GM23338 (cell line): ENCODE results near the gene CDR2L. TPM values are rescaled to one million over a fixed set of nuclear protein-coding genes. Genes with fewer than 3 reads are reported as not detected.

Experiments used
- ATAC-seq: fragments of 200-7000 bp; cut with Tn5 transposase; 3 replicates; pipeline ENCODE4 v1.9.1; 2020
- DNase-seq: peaks from one replicate; pipeline ENCODE4 v3.0.0-alpha.2; 2015; ENCODE audit warnings: low spot score
- H2AFZ ChIP-seq: fragments of 200-600 bp; sonication (generic); 2 replicates; pipeline ENCODE4 v1.8.0; 2016; ENCODE audit warnings: antibody characterized with exemption, mild to moderate bottlenecking, moderate library complexity
- H3F3A ChIP-seq: fragments of 200-600 bp; sonication (generic); replicated peaks from 2 replicates; pipeline ENCODE4 v1.8.0; 2017; ENCODE audit warnings: antibody characterized with exemption, mixed run types, low read depth
- H3K27ac ChIP-seq: fragments of 200-600 bp; sonication (generic); 2 replicates; pipeline ENCODE4 v1.6.1; 2016; ENCODE audit warnings: low read depth
- H3K27me3 ChIP-seq: fragments of 200-600 bp; sonication (generic); 2 replicates; pipeline ENCODE4 v1.8.0; 2016; ENCODE audit warnings: mild to moderate bottlenecking, mixed run types, moderate library complexity; ENCODE audit not compliant: insufficient read depth
- H3K36me3 ChIP-seq: fragments of 200-600 bp; sonication (generic); 2 replicates; pipeline ENCODE4 v1.8.0; 2016; ENCODE audit warnings: mild to moderate bottlenecking; ENCODE audit not compliant: insufficient read depth
- H3K4me1 ChIP-seq: fragments of 200-600 bp; sonication (generic); 2 replicates; pipeline ENCODE4 v1.8.0; 2016; ENCODE audit warnings: mild to moderate bottlenecking, moderate library complexity; ENCODE audit not compliant: insufficient read depth
- H3K4me2 ChIP-seq: fragments of 200-600 bp; sonication (generic); 2 replicates; pipeline ENCODE4 v1.7.1; 2017; ENCODE audit warnings: mixed run types
- H3K4me3 ChIP-seq: fragments of 200-600 bp; sonication (generic); 2 replicates; pipeline ENCODE4 v1.6.1; 2016; ENCODE audit warnings: mixed run types
- H3K79me2 ChIP-seq: fragments of 200-600 bp; sonication (generic); replicated peaks from 2 replicates; pipeline ENCODE4 v1.8.0; 2017; ENCODE audit warnings: mild to moderate bottlenecking; ENCODE audit not compliant: insufficient read depth
- H3K9me2 ChIP-seq: fragments of 200-600 bp; sonication (generic); 2 replicates; pipeline ENCODE4 v1.8.0; 2017; ENCODE audit not compliant: insufficient read depth
- H4K20me1 ChIP-seq: fragments of 200-600 bp; sonication (generic); replicated peaks from 2 replicates; pipeline ENCODE4 v1.8.0; 2017; ENCODE audit warnings: mild to moderate bottlenecking; ENCODE audit not compliant: insufficient read depth
- H3K27ac Mint-ChIP-seq: 2 replicates; pipeline ENCODE4 v1.8.0; 2020; ENCODE audit warnings: inconsistent platforms, mild to moderate bottlenecking, moderate library complexity, mixed read lengths
- H3K27me3 Mint-ChIP-seq: 3 replicates; pipeline ENCODE4 v1.8.0; 2022; ENCODE audit warnings: low read depth, mild to moderate bottlenecking, moderate library complexity, mixed read lengths, inconsistent platforms; ENCODE audit not compliant: insufficient read depth, poor library complexity
- H3K36me3 Mint-ChIP-seq: 3 replicates; pipeline ENCODE4 v1.8.0; 2021; ENCODE audit warnings: low read depth, mild to moderate bottlenecking, inconsistent platforms, moderate library complexity, mixed read lengths
- H3K4me1 Mint-ChIP-seq: 3 replicates; pipeline ENCODE4 v1.8.0; 2020; ENCODE audit warnings: mild to moderate bottlenecking, inconsistent platforms, mixed read lengths
- H3K4me3 Mint-ChIP-seq: 3 replicates; pipeline ENCODE4 v1.8.0; 2021; ENCODE audit warnings: moderate library complexity, mild to moderate bottlenecking, inconsistent platforms, mixed read lengths
- H3K9me3 Mint-ChIP-seq: 3 replicates; pipeline ENCODE4 v1.8.0; 2020; ENCODE audit warnings: moderate library complexity, mild to moderate bottlenecking, inconsistent platforms, mixed read lengths
- CREB1 ChIP-seq: fragments of 250-450 bp; sonication (Bioruptor Pico); IDR thresholded peaks from 2 replicates; pipeline ENCODE4 v1.5.0; 2020; ENCODE audit warnings: low read depth, mild to moderate bottlenecking, moderate library complexity
- EZH2 ChIP-seq: fragments of 200-600 bp; sonication (generic); IDR thresholded peaks from one replicate; pipeline ENCODE4 v1.8.0; 2017; ENCODE audit warnings: antibody characterized with exemption, mild to moderate bottlenecking, low read depth; ENCODE audit not compliant: unreplicated experiment
- EZH2phosphoT487 ChIP-seq: fragments of 200-600 bp; sonication (generic); IDR thresholded peaks from one replicate; pipeline ENCODE4 v1.8.1; 2018; ENCODE audit warnings: antibody characterized with exemption; ENCODE audit not compliant: unreplicated experiment
- JUNB ChIP-seq: IDR thresholded peaks from one replicate; pipeline ENCODE4 v1.6.1; 2016; ENCODE audit warnings: antibody characterized with exemption; ENCODE audit not compliant: unreplicated experiment
- NANOG ChIP-seq: IDR thresholded peaks from 2 replicates; pipeline ENCODE4 v1.6.1; 2016; ENCODE audit warnings: antibody characterized with exemption, borderline replicate concordance
- POLR2AphosphoS5 ChIP-seq: IDR thresholded peaks from 2 replicates; pipeline ENCODE4 v1.6.1; 2016; ENCODE audit warnings: antibody characterized with exemption, low read depth
- STAT1 ChIP-seq: IDR thresholded peaks from one replicate; pipeline ENCODE4 v1.6.1; 2016; ENCODE audit warnings: antibody characterized with exemption; ENCODE audit not compliant: unreplicated experiment
- ZNF114 ChIP-seq: fragments of 250-450 bp; sonication (Bioruptor Pico); IDR thresholded peaks from 2 replicates; pipeline ENCODE4 v1.5.0; 2020; ENCODE audit warnings: mild to moderate bottlenecking, moderate library complexity
- ZNF331 ChIP-seq: fragments of 250-450 bp; sonication (Bioruptor Pico); IDR thresholded peaks from 2 replicates; pipeline ENCODE4 v1.5.0; 2020; ENCODE audit warnings: low read depth, mild to moderate bottlenecking, moderate library complexity
- polyA plus RNA-seq: library from polyadenylated mRNA; unstranded; fragments of >200 nt; fragmentation: Nextera tagmentation; extraction: Ambion mirVana; gene quantifications from 2 replicates; pipeline ENCODE4 v1.2.1, GENCODE V29; 2016
- total RNA-seq: library from RNA; depleted of rRNA; stranded (reverse); fragments of >200 nt; shearing (Covaris generic); gene quantifications from 2 replicates; pipeline ENCODE4 v1.2.3, GENCODE V29; 2014
- TF ChIP-seq, protein P1 (sequence below): fragments of 250-450 bp; sonication (Bioruptor Pico); IDR thresholded peaks from 2 replicates; pipeline ENCODE4 v1.5.0; 2020; ENCODE audit warnings: mild to moderate bottlenecking, moderate library complexity
- TF ChIP-seq, protein P2 (sequence below), 2 experiments: fragments of 200-600 bp in 1 of 2; sonication (generic) in 1 of 2; conservative IDR thresholded peaks; 2 replicates each; pipeline versions ENCODE4 v1.5.1 to v1.6.1; 2016 to 2017; ENCODE audit warnings: antibody characterized with exemption in 2 of 2, low read depth in 2 of 2, mild to moderate bottlenecking in 2 of 2, moderate library complexity in 1 of 2
- TF ChIP-seq, protein P3 (sequence below): IDR thresholded peaks from one replicate; pipeline ENCODE4 v1.6.1; 2018; ENCODE audit warnings: antibody characterized with exemption; ENCODE audit not compliant: unreplicated experiment
- TF ChIP-seq, protein P4 (sequence below): IDR thresholded peaks from 2 replicates; pipeline ENCODE4 v1.6.1; 2016; ENCODE audit warnings: antibody characterized with exemption

Gene CDR2L
- total and polyA plus RNA-seq, 2 experiments from 2014 or later = 17.7 to 35.8 TPM

DNA sequence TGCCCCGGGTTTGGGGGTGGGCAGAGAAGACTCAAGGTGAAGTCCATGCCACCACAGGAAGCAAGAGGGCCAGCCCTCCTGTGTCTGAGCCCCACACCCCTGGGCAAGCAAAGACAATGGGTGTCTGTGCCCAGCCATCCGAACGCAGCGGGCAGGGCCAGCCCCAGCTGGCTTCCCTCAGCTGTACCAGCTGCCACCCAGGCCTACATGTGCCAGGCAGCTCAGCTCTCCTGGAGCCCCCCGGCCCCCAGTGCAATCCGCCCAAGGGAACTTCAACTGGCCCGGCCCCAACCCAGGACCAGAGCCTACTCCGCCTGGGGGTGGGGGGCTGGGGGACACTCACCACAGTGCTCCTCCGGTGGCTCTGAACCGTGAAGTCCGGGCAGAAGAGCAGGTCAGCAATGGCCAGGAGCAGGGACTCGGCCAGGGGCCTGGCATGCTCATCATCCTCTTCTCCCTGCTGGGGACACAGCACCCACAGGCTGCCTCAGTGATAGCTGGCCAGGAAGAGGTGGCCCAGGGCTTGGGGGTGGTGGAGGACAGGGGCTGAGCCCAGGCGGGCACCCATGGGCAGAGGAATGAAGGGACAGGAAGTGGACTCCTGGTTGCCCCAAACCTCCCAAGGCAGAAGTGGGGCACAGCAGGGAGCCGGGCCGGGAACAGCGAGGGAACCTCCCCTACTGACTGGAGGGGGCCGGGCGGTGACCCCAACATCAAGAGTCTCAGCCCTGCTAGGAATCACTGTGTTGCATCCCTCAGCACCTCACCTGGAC lies 24.6 kb upstream of the CDR2L start:
- ATAC-seq = no peak
- no peak overlapping the region for H3K4me3 ChIP-seq
- DNase-seq = no peak

More for the DNA sequence above, 24.6 kb upstream of the CDR2L start:
- Histone ChIP-seq H3F3A (no peaks in the 10 kb centered on the region), H4K20me1 (no peaks in the 10 kb centered on the region), H3K36me3 (no peaks in the 10 kb centered on the region), H3K79me2 (no peaks in the 10 kb centered on the region), H3K4me2 (no peak overlapping the region), H2AFZ (no peak overlapping the region), H3K27me3 (peaks cover 6% of the 10 kb centered on the region; the same call in 1 of the 2 replicates), H3K9me2 (no peaks in the 10 kb centered on the region), H3K4me1 (peaks cover 3% of the 10 kb centered on the region; the same call in 1 of the 2 replicates), H3K27ac (no peak overlapping the region)
- Mint-ChIP-seq H3K4me1 (peaks cover 2% of the 10 kb centered on the region), H3K9me3 (no peaks in the 10 kb centered on the region; the same call in 2 of the 3 replicates), H3K4me3 (no peak overlapping the region), H3K27ac (no peak overlapping the region), H3K27me3 (peaks cover 18% of the 10 kb centered on the region), H3K36me3 (no peaks in the 10 kb centered on the region; the same call in 2 of the 3 replicates)
- TF ChIP-seq STAT1 (no peak), CREB1 (CRISPR knock-in tag) (no peak), NANOG (no peak), EZH2 (no peak), POLR2AphosphoS5 (no peak), ZNF331 (CRISPR knock-in tag) (no peak), EZH2phosphoT487 (no peak), ZNF114 (no peak), JUNB (no peak)
- TF ChIP-seq, protein P1, sequence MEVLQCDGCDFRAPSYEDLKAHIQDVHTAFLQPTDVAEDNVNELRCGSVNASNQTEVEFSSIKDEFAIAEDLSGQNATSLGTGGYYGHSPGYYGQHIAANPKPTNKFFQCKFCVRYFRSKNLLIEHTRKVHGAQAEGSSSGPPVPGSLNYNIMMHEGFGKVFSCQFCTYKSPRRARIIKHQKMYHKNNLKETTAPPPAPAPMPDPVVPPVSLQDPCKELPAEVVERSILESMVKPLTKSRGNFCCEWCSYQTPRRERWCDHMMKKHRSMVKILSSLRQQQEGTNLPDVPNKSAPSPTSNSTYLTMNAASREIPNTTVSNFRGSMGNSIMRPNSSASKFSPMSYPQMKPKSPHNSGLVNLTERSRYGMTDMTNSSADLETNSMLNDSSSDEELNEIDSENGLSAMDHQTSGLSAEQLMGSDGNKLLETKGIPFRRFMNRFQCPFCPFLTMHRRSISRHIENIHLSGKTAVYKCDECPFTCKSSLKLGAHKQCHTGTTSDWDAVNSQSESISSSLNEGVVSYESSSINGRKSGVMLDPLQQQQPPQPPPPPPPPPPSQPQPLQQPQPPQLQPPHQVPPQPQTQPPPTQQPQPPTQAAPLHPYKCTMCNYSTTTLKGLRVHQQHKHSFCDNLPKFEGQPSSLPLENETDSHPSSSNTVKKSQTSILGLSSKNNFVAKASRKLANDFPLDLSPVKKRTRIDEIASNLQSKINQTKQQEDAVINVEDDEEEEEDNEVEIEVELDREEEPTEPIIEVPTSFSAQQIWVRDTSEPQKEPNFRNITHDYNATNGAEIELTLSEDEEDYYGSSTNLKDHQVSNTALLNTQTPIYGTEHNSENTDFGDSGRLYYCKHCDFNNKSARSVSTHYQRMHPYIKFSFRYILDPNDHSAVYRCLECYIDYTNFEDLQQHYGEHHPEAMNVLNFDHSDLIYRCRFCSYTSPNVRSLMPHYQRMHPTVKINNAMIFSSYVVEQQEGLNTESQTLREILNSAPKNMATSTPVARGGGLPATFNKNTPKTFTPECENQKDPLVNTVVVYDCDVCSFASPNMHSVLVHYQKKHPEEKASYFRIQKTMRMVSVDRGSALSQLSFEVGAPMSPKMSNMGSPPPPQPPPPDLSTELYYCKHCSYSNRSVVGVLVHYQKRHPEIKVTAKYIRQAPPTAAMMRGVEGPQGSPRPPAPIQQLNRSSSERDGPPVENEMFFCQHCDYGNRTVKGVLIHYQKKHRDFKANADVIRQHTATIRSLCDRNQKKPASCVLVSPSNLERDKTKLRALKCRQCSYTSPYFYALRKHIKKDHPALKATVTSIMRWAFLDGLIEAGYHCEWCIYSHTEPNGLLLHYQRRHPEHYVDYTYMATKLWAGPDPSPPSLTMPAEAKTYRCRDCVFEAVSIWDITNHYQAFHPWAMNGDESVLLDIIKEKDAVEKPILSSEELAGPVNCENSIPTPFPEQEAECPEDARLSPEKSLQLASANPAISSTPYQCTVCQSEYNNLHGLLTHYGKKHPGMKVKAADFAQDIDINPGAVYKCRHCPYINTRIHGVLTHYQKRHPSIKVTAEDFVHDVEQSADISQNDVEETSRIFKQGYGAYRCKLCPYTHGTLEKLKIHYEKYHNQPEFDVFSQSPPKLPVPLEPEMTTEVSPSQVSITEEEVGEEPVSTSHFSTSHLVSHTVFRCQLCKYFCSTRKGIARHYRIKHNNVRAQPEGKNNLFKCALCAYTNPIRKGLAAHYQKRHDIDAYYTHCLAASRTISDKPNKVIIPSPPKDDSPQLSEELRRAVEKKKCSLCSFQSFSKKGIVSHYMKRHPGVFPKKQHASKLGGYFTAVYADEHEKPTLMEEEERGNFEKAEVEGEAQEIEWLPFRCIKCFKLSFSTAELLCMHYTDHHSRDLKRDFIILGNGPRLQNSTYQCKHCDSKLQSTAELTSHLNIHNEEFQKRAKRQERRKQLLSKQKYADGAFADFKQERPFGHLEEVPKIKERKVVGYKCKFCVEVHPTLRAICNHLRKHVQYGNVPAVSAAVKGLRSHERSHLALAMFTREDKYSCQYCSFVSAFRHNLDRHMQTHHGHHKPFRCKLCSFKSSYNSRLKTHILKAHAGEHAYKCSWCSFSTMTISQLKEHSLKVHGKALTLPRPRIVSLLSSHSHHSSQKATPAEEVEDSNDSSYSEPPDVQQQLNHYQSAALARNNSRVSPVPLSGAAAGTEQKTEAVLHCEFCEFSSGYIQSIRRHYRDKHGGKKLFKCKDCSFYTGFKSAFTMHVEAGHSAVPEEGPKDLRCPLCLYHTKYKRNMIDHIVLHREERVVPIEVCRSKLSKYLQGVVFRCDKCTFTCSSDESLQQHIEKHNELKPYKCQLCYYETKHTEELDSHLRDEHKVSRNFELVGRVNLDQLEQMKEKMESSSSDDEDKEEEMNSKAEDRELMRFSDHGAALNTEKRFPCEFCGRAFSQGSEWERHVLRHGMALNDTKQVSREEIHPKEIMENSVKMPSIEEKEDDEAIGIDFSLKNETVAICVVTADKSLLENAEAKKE = no peak
- TF ChIP-seq, protein P2, sequence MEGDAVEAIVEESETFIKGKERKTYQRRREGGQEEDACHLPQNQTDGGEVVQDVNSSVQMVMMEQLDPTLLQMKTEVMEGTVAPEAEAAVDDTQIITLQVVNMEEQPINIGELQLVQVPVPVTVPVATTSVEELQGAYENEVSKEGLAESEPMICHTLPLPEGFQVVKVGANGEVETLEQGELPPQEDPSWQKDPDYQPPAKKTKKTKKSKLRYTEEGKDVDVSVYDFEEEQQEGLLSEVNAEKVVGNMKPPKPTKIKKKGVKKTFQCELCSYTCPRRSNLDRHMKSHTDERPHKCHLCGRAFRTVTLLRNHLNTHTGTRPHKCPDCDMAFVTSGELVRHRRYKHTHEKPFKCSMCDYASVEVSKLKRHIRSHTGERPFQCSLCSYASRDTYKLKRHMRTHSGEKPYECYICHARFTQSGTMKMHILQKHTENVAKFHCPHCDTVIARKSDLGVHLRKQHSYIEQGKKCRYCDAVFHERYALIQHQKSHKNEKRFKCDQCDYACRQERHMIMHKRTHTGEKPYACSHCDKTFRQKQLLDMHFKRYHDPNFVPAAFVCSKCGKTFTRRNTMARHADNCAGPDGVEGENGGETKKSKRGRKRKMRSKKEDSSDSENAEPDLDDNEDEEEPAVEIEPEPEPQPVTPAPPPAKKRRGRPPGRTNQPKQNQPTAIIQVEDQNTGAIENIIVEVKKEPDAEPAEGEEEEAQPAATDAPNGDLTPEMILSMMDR (conservative IDR thresholded peaks at IDR 0.05; ENCODE audit: low read depth in 2 of 2) = no peak
- TF ChIP-seq, protein P3, sequence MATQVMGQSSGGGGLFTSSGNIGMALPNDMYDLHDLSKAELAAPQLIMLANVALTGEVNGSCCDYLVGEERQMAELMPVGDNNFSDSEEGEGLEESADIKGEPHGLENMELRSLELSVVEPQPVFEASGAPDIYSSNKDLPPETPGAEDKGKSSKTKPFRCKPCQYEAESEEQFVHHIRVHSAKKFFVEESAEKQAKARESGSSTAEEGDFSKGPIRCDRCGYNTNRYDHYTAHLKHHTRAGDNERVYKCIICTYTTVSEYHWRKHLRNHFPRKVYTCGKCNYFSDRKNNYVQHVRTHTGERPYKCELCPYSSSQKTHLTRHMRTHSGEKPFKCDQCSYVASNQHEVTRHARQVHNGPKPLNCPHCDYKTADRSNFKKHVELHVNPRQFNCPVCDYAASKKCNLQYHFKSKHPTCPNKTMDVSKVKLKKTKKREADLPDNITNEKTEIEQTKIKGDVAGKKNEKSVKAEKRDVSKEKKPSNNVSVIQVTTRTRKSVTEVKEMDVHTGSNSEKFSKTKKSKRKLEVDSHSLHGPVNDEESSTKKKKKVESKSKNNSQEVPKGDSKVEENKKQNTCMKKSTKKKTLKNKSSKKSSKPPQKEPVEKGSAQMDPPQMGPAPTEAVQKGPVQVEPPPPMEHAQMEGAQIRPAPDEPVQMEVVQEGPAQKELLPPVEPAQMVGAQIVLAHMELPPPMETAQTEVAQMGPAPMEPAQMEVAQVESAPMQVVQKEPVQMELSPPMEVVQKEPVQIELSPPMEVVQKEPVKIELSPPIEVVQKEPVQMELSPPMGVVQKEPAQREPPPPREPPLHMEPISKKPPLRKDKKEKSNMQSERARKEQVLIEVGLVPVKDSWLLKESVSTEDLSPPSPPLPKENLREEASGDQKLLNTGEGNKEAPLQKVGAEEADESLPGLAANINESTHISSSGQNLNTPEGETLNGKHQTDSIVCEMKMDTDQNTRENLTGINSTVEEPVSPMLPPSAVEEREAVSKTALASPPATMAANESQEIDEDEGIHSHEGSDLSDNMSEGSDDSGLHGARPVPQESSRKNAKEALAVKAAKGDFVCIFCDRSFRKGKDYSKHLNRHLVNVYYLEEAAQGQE = no peak
- TF ChIP-seq, protein P4, sequence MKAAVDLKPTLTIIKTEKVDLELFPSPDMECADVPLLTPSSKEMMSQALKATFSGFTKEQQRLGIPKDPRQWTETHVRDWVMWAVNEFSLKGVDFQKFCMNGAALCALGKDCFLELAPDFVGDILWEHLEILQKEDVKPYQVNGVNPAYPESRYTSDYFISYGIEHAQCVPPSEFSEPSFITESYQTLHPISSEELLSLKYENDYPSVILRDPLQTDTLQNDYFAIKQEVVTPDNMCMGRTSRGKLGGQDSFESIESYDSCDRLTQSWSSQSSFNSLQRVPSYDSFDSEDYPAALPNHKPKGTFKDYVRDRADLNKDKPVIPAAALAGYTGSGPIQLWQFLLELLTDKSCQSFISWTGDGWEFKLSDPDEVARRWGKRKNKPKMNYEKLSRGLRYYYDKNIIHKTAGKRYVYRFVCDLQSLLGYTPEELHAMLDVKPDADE = no peak
